MM.1S (cell line): Measurements from ENCODE around the gene FUT7.
A peak's percentile ranks its signal among the peaks of the same experiment; 100 is the strongest.

ENCODE experiments used
- DNase-seq: peaks from one replicate; pipeline ENCODE4 v3.0.0-alpha.2; 2015
- H2AFZ ChIP-seq: fragments of 300-600 bp; sonication (generic); 2 replicates; pipeline ENCODE4 v1.6.0; 2016; ENCODE audit warnings: antibody characterized with exemption, low read length
- H3F3A ChIP-seq: fragments of 300-600 bp; sonication (generic); 2 replicates; pipeline ENCODE4 v1.6.1; 2016; ENCODE audit warnings: mild to moderate bottlenecking, antibody characterized with exemption, low read length, moderate library complexity, mixed read lengths; ENCODE audit not compliant: insufficient read depth
- H3K27ac ChIP-seq: fragments of 300-600 bp; sonication (generic); 2 replicates; pipeline ENCODE4 v1.5.1; 2016; ENCODE audit warnings: mild to moderate bottlenecking, low read length
- H3K27me3 ChIP-seq: fragments of 300-600 bp; sonication (generic); replicated peaks from 2 replicates; pipeline ENCODE4 v1.6.0; 2016; ENCODE audit warnings: low read length; ENCODE audit not compliant: insufficient read depth
- H3K36me3 ChIP-seq: fragments of 300-600 bp; sonication (generic); replicated peaks from 2 replicates; pipeline ENCODE4 v1.6.1; 2016; ENCODE audit warnings: mild to moderate bottlenecking, low read length, mixed read lengths; ENCODE audit not compliant: insufficient read depth
- H3K4me1 ChIP-seq: fragments of 300-600 bp; sonication (generic); 2 replicates; pipeline ENCODE4 v1.6.1; 2016; ENCODE audit warnings: low read length, mixed read lengths
- H3K4me2 ChIP-seq: fragments of 300-600 bp; sonication (generic); 2 replicates; pipeline ENCODE4 v1.6.0; 2016; ENCODE audit warnings: low read depth, low read length
- H3K4me3 ChIP-seq: fragments of 300-600 bp; sonication (generic); 2 replicates; pipeline ENCODE4 v1.5.1; 2016; ENCODE audit warnings: low read length, mixed read lengths
- H3K79me2 ChIP-seq: fragments of 300-600 bp; sonication (generic); 2 replicates; pipeline ENCODE4 v1.6.1; 2016; ENCODE audit warnings: mixed run types, low read length, mixed read lengths
- H3K9ac ChIP-seq: fragments of 300-600 bp; sonication (generic); 2 replicates; pipeline ENCODE4 v1.6.1; 2016; ENCODE audit warnings: low read length, mixed read lengths
- H3K9me2 ChIP-seq: fragments of 300-600 bp; sonication (generic); replicated peaks from 2 replicates; pipeline ENCODE4 v1.6.1; 2016; ENCODE audit warnings: mild to moderate bottlenecking, low read length, mixed read lengths; ENCODE audit not compliant: insufficient read depth
- H3K9me3 ChIP-seq: fragments of 300-600 bp; sonication (generic); replicated peaks from 2 replicates; pipeline ENCODE4 v1.6.1; 2016; ENCODE audit warnings: mild to moderate bottlenecking, low read length, mixed read lengths; ENCODE audit not compliant: insufficient read depth
- H4K20me1 ChIP-seq: fragments of 300-600 bp; sonication (generic); 2 replicates; pipeline ENCODE4 v1.6.1; 2016; ENCODE audit warnings: mild to moderate bottlenecking, low read length, moderate library complexity, mixed read lengths; ENCODE audit not compliant: insufficient read depth
- CTCF ChIP-seq: fragments of 300-600 bp; sonication (generic); IDR thresholded peaks from 2 replicates; pipeline ENCODE4 v1.5.1; 2016; ENCODE audit warnings: antibody characterized with exemption, low read length, mixed read lengths
- EZH2 ChIP-seq: fragments of 300-600 bp; sonication (generic); optimal IDR thresholded peaks from 2 replicates; pipeline ENCODE3; 2017; ENCODE audit warnings: low read depth, mild to moderate bottlenecking, antibody characterized with exemption, low read length, mixed read lengths
- EZH2phosphoT487 ChIP-seq: fragments of 300-600 bp; sonication (generic); IDR thresholded peaks from 2 replicates; pipeline ENCODE4 v1.6.1; 2018; ENCODE audit warnings: antibody characterized with exemption, low read length

The FUT7 gene

DNA sequence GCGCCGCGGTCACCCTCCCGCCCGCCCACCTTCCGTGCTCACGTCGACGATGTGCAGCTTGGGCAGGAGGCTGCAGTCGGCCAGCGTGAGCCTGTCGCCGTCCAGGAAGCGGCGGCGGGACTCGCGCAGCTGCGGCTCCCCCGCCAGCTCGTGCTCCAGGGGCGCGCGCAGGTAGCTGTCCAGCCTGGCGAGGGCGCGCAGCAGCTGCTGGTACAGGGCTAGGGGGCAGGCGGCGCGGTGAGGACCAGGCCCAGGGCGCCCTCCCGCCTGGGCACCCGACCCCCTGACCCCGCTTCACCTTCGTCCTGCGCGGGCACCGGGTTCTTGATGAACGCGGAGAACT is 37.0 kb downstream of the FUT7 start:
- H3K36me3 ChIP-seq: no peaks in the 10 kb centered on the region
- H4K20me1 ChIP-seq: no peaks in the 10 kb centered on the region
- H3K4me2 ChIP-seq: no peak overlapping the region
- H3K27ac ChIP-seq: no peak overlapping the region
- H3K79me2 ChIP-seq: no peaks in the 10 kb centered on the region
- H3F3A ChIP-seq: no peaks in the 10 kb centered on the region; the same call in none of the 2 replicates
- no peaks in the 10 kb centered on the region for H3K9me2 ChIP-seq
- H2AFZ ChIP-seq: no peak overlapping the region
- peaks cover 40% of the 10 kb centered on the region for H3K27me3 ChIP-seq
- H3K9ac ChIP-seq: no peak overlapping the region
- H3K4me1 ChIP-seq: no peaks in the 10 kb centered on the region
- TF ChIP-seq EZH2phosphoT487 (no peak), CTCF (no peak), EZH2 (no peak)
- no peaks in the 10 kb centered on the region for H3K9me3 ChIP-seq
- H3K4me3 ChIP-seq: no peak overlapping the region
- DNase-seq: no peak

GRCh38 chr9:136994180-136994887 is 37.6 kb downstream of the FUT7 start:
- Histone ChIP-seq H3K36me3 (no peaks in the 10 kb centered on the region), H3K27ac (no peak overlapping the region), H2AFZ (no peak overlapping the region), H3K9me3 (no peaks in the 10 kb centered on the region), H3K4me2 (no peak overlapping the region), H4K20me1 (no peaks in the 10 kb centered on the region), H3K9me2 (no peaks in the 10 kb centered on the region), H3K79me2 (no peaks in the 10 kb centered on the region), H3F3A (no peaks in the 10 kb centered on the region; the same call in 1 of the 2 replicates), H3K9ac (no peak overlapping the region), H3K4me3 (no peak overlapping the region), H3K4me1 (no peaks in the 10 kb centered on the region), H3K27me3 (peaks cover 45% of the 10 kb centered on the region)
- TF ChIP-seq CTCF: no peak
- no peak for TF ChIP-seq EZH2phosphoT487
- TF ChIP-seq EZH2: no peak
- DNase-seq: no peak

GRCh38 chr9:136992819-136993369 is 39.0 kb downstream of the FUT7 start:
- no peaks in the 10 kb centered on the region for H3K36me3 ChIP-seq
- no peaks in the 10 kb centered on the region for H3K9me2 ChIP-seq
- H3K9ac ChIP-seq: peak overlapping the region; percentile 62; the same call in 1 of the 2 replicates
- H3F3A ChIP-seq: no peaks in the 10 kb centered on the region; the same call in 1 of the 2 replicates
- no peak for DNase-seq
- H2AFZ ChIP-seq: peak overlapping the region; percentile 65; the same call in 1 of the 2 replicates
- H3K4me2 ChIP-seq: peak overlapping the region; percentile 74
- H3K9me3 ChIP-seq: no peaks in the 10 kb centered on the region
- peak overlapping the region; percentile 49 for H3K4me3 ChIP-seq
- H3K27ac ChIP-seq: no peak overlapping the region
- H4K20me1 ChIP-seq: no peaks in the 10 kb centered on the region
- H3K4me1 ChIP-seq: no peaks in the 10 kb centered on the region
- H3K27me3 ChIP-seq: peaks cover 53% of the 10 kb centered on the region
- H3K79me2 ChIP-seq: no peaks in the 10 kb centered on the region
- TF ChIP-seq CTCF (no peak), EZH2 (no peak), EZH2phosphoT487 (no peak)
